Astrocyte (in vitro differentiated cells and primary cell): Measurements from ENCODE around the gene ARHGEF2. TPM values are rescaled to one million over a fixed set of nuclear protein-coding genes. Genes with fewer than 3 reads are reported as not detected.
A peak's percentile ranks its signal among the peaks of the same experiment; 100 is the strongest.

Experiments
- DNase-seq: peaks from one replicate; pipeline ENCODE4 v3.0.0-alpha.2; 2010; ENCODE audit warnings: low read depth
- FAIRE-seq: peaks from 2 replicates; lab custom pipeline; 2011; peaks lifted over from hg19 to GRCh38; lab: Jason Lieb, UNC
- H2AFZ ChIP-seq: 2 replicates; pipeline ENCODE4 v1.6.0; 2012; ENCODE audit warnings: low read depth, low read length, inconsistent platforms
- H3K27ac ChIP-seq: 2 replicates; pipeline ENCODE4 v1.5.1; 2011; ENCODE audit warnings: low read depth, low read length, inconsistent platforms
- H3K27me3 ChIP-seq: 2 replicates; pipeline ENCODE4 v1.6.0; 2011; ENCODE audit warnings: low read length, inconsistent platforms; ENCODE audit not compliant: insufficient read depth
- H3K36me3 ChIP-seq: 2 replicates; pipeline ENCODE4 v1.5.1; 2011; ENCODE audit warnings: low read length, inconsistent platforms; ENCODE audit not compliant: insufficient read depth
- H3K4me1 ChIP-seq: 2 replicates; pipeline ENCODE4 v1.5.1; 2011; ENCODE audit warnings: low read length, inconsistent platforms; ENCODE audit not compliant: insufficient read depth
- H3K4me2 ChIP-seq: 2 replicates; pipeline ENCODE4 v1.6.0; 2012; ENCODE audit warnings: low read length, inconsistent platforms
- H3K4me3 ChIP-seq: 2 replicates; pipeline ENCODE4 v1.5.1; 2011; ENCODE audit warnings: low read depth, mild to moderate bottlenecking, low read length, inconsistent platforms; ENCODE audit not compliant: insufficient read depth
- H3K79me2 ChIP-seq: 2 replicates; pipeline ENCODE4 v1.6.0; 2012; ENCODE audit warnings: mild to moderate bottlenecking, low read length, inconsistent platforms; ENCODE audit not compliant: insufficient read depth
- H3K9ac ChIP-seq: 2 replicates; pipeline ENCODE4 v1.6.0; 2012; ENCODE audit warnings: mild to moderate bottlenecking, low read length, inconsistent platforms
- H3K9me3 ChIP-seq: 2 replicates; pipeline ENCODE4 v1.5.1; 2012; ENCODE audit warnings: low read depth, mild to moderate bottlenecking, low read length, inconsistent platforms; ENCODE audit not compliant: insufficient read depth
- H4K20me1 ChIP-seq: 2 replicates; pipeline ENCODE4 v1.6.0; 2012; ENCODE audit warnings: low read length, inconsistent platforms; ENCODE audit not compliant: insufficient read depth
- H3K27ac Mint-ChIP-seq: one replicate; pipeline ENCODE4 v1.8.0; 2021; ENCODE audit warnings: mild to moderate bottlenecking, mixed read lengths; ENCODE audit not compliant: unreplicated experiment
- H3K27me3 Mint-ChIP-seq: one replicate; pipeline ENCODE4 v1.8.0; 2021; ENCODE audit warnings: low read depth, mixed read lengths; ENCODE audit not compliant: unreplicated experiment
- H3K36me3 Mint-ChIP-seq: one replicate; pipeline ENCODE4 v1.8.0; 2021; ENCODE audit warnings: low read depth, mixed read lengths; ENCODE audit not compliant: unreplicated experiment
- H3K4me1 Mint-ChIP-seq: one replicate; pipeline ENCODE4 v1.8.0; 2021; ENCODE audit warnings: low read depth, mixed read lengths; ENCODE audit not compliant: unreplicated experiment
- H3K4me3 Mint-ChIP-seq: one replicate; pipeline ENCODE4 v1.8.0; 2021; ENCODE audit warnings: mild to moderate bottlenecking, moderate library complexity, mixed read lengths; ENCODE audit not compliant: unreplicated experiment
- H3K9me3 Mint-ChIP-seq: one replicate; pipeline ENCODE4 v1.8.0; 2021; ENCODE audit warnings: mild to moderate bottlenecking, mixed read lengths; ENCODE audit not compliant: unreplicated experiment
- EZH2 ChIP-seq: IDR thresholded peaks from 2 replicates; pipeline ENCODE4 v1.6.1; 2012; ENCODE audit warnings: mild to moderate bottlenecking, low read length, inconsistent platforms; ENCODE audit not compliant: insufficient read depth
- total RNA-seq: library from RNA; stranded (reverse); gene quantifications from 2 replicates; pipeline ENCODE4 v1.2.1, GENCODE V29; 2021
- TF ChIP-seq, protein P1 (sequence below): IDR thresholded peaks from 2 replicates; pipeline ENCODE4 v1.5.1; 2011; ENCODE audit warnings: low read depth, mild to moderate bottlenecking, inconsistent platforms, low read length, moderate library complexity; ENCODE audit not compliant: insufficient read depth

The ARHGEF2 gene
- total RNA-seq, 1 donor from 2014 or later: 99.3 TPM

DNA sequence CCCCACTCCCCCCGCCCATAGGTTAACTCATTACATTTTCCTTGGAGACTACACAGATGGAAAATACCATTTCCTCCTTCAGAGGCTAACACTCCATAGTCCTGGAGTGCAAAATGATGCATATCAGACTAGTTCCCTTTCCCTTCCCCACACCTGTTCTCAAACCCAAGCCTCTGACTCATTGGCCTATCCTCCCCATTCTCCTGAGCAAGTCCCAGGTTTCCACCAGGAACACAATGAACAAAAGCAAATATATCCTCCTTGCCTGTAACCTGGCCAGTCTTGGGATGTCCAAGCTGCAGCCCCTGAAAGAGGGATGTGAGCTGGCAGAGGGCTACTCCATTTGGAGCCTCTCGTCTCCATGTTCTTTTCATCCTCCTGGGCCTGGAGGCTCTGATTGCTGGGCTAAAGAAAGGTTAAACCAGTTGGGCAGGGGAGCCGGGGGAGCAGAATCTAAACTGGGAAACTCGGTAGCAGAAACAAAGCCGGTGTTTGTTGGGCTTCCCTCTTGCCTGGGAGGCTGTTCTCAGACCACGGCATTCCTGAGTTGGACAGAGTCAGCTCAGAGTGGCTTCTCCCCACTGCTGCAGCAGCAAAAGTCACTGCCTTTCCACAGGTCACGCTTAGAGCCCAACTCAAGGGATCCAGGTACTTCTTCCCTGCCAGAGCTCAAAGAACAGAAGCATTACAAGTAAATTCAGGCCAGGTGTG lies 28.5 kb upstream of the ARHGEF2 start:
- Histone ChIP-seq H4K20me1 (peaks cover 42% of the 10 kb centered on the region), H3K4me2 (no peak overlapping the region), H2AFZ (no peak overlapping the region), H3K4me1 (no peaks in the 10 kb centered on the region), H3K9me3 (no peaks in the 10 kb centered on the region), H3K4me3 (no peak overlapping the region), H3K79me2 (peaks cover 3% of the 10 kb centered on the region), H3K9ac (no peak overlapping the region), H3K36me3 (peaks cover 29% of the 10 kb centered on the region), H3K27ac (no peak overlapping the region), H3K27me3 (no peaks in the 10 kb centered on the region)
- Mint-ChIP-seq H3K4me1 (peaks cover 9% of the 10 kb centered on the region), H3K4me3 (peak overlapping the region; percentile 21), H3K27ac (peak overlapping the region; percentile 3), H3K9me3 (no peaks in the 10 kb centered on the region), H3K27me3 (no peaks in the 10 kb centered on the region), H3K36me3 (peaks cover 21% of the 10 kb centered on the region)
- DNase-seq (no peak), FAIRE-seq (no peak)
- TF ChIP-seq, protein P1, sequence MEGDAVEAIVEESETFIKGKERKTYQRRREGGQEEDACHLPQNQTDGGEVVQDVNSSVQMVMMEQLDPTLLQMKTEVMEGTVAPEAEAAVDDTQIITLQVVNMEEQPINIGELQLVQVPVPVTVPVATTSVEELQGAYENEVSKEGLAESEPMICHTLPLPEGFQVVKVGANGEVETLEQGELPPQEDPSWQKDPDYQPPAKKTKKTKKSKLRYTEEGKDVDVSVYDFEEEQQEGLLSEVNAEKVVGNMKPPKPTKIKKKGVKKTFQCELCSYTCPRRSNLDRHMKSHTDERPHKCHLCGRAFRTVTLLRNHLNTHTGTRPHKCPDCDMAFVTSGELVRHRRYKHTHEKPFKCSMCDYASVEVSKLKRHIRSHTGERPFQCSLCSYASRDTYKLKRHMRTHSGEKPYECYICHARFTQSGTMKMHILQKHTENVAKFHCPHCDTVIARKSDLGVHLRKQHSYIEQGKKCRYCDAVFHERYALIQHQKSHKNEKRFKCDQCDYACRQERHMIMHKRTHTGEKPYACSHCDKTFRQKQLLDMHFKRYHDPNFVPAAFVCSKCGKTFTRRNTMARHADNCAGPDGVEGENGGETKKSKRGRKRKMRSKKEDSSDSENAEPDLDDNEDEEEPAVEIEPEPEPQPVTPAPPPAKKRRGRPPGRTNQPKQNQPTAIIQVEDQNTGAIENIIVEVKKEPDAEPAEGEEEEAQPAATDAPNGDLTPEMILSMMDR: no peak
- no peak for TF ChIP-seq EZH2

DNA sequence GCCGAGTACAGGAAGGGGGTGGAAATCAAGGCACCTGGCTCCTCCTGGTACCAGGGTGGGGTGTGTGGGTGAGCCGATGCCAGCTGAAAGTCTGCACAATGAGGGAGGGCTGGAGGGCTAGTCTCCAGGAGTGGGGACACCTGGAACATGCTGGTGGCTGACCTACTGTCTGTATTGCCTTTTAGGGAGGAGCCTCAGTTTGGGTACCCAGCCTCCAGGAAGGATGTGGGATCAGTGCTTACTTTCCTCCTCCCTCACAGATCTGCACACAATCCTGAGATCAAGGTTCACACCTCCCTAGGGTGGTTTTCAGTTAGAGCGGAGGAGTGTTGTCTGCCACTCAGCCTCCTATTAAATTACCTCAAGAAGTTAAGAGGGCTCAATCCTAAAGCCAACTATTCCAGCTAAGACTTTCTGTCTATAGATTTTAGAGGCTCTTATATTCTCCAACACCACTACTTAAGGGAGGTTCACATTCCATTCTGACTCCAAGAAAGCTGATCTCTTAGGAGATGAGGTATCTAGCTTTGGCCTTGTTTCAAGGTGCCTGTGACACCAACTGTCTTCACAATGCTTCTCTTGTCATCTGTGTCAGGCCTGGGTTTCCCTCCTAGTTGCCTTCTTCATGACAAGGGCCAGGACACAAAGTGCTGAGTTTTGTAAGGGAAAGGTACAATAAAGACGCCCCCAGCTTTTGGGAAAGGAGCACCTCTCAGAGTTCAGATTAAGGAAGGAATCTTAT lies 26.7 kb upstream of the ARHGEF2 start:
- DNase-seq: no peak
- no peak for FAIRE-seq
- H3K27ac Mint-ChIP-seq: no peak overlapping the region

More for the DNA sequence above, 26.7 kb upstream of the ARHGEF2 start:
- no peak overlapping the region for H3K4me3 ChIP-seq
- H3K4me3 Mint-ChIP-seq: no peak overlapping the region
- H3K4me2 ChIP-seq: no peak overlapping the region
- H3K9ac ChIP-seq: no peak overlapping the region
- H3K27me3 Mint-ChIP-seq: peaks cover 4% of the 10 kb centered on the region
- no peaks in the 10 kb centered on the region for H3K9me3 ChIP-seq
- no peak overlapping the region for H3K27ac ChIP-seq
- no peaks in the 10 kb centered on the region for H3K9me3 Mint-ChIP-seq
- peaks cover 11% of the 10 kb centered on the region for H3K36me3 ChIP-seq
- peaks cover 24% of the 10 kb centered on the region for H4K20me1 ChIP-seq
- H3K79me2 ChIP-seq: no peaks in the 10 kb centered on the region
- H3K36me3 Mint-ChIP-seq: peaks cover 6% of the 10 kb centered on the region
- no peak overlapping the region for H2AFZ ChIP-seq
- no peaks in the 10 kb centered on the region for H3K27me3 ChIP-seq
- peaks cover 9% of the 10 kb centered on the region for H3K4me1 Mint-ChIP-seq
- TF ChIP-seq, protein P1: no peak
- no peak for TF ChIP-seq EZH2
- H3K4me1 ChIP-seq: no peaks in the 10 kb centered on the region
